Adrenal gland (tissue), 12 donors: ENCODE data around the gene NEDD1. TPM values are rescaled to one million over a fixed set of nuclear protein-coding genes. Genes with fewer than 3 reads are reported as not detected.

ENCODE experiments used
- DNase-seq, 7 donors: peaks; one replicate each; pipeline ENCODE4 v3.0.0-alpha.2; 2019 to 2020
- H3K27ac ChIP-seq, 5 donors: fragments of 200-600 bp; sonication (generic) in 4 of 5; 1 replicate in 3 of 5; 2 replicates in 2 of 5; pipeline versions ENCODE4 v1.5.1 to v1.8.0; 2016 to 2020; ENCODE audit warnings: mild to moderate bottlenecking in 1 of 5
- H3K27me3 ChIP-seq: fragments of 200-600 bp; 2 replicates; pipeline ENCODE4 v1.8.0; 2021
- H3K36me3 ChIP-seq, 2 donors: fragments of 200-600 bp; replicated peaks in 1 of 2; 1 replicate in 1 of 2; 2 replicates in 1 of 2; pipeline versions ENCODE4 v1.5.1 to v1.8.0; 2018 to 2022
- H3K4me1 ChIP-seq, 2 donors: fragments of 200-600 bp; replicated peaks in 1 of 2; 1 replicate in 1 of 2; 2 replicates in 1 of 2; pipeline versions ENCODE4 v1.5.1 to v1.8.0; 2018 to 2021
- H3K4me3 ChIP-seq, 4 donors: fragments of 200-600 bp; sonication (generic) in 3 of 4; one replicate each; pipeline ENCODE4 v1.5.1; 2016 to 2018
- H3K9me3 ChIP-seq, 3 donors: fragments of 200-600 bp; sonication (generic) in 1 of 3; replicated peaks in 1 of 3; 1 replicate in 2 of 3; 2 replicates in 1 of 3; pipeline versions ENCODE4 v1.5.1 to v1.8.0; 2016 to 2021
- CTCF ChIP-seq, 6 experiments: fragments of 450-650 bp in 4 of 6; fragments of 200-600 bp in 2 of 6; sonication (generic) in 1 of 6; IDR thresholded peaks; 1 replicate in 5 of 6; 2 replicates in 1 of 6; pipeline versions ENCODE4 v1.5.1 to v1.8.0; 2016 to 2021; ENCODE audit warnings: antibody characterized with exemption in 6 of 6, mild to moderate bottlenecking in 2 of 6, moderate library complexity in 1 of 6
- POLR2A ChIP-seq, 2 donors: fragments of 450-650 bp; IDR thresholded peaks; one replicate each; pipeline ENCODE4 v1.6.1; 2017; ENCODE audit warnings: antibody characterized with exemption in 2 of 2, mild to moderate bottlenecking in 2 of 2, moderate library complexity in 1 of 2
- WGBS, 4 donors: extraction: QIAGEN DNeasy Blood & Tissue Kit in 2 of 4; methylation state at CpG; one replicate each; pipeline versions ENCODE4 v1.1.5 to v1.1.7; 2013 to 2017; 5-methylcytosine and 5-hydroxymethylcytosine counted together
- intact Hi-C, 2 donors: fragments of 100-400 bp; cut with DNase I; formaldehyde crosslinking; loops; one replicate each; pipeline versions ENCODE4 v1.14.1 to v1.15.0; 2022 to 2023
- polyA plus RNA-seq, 3 donors: library from polyadenylated mRNA; stranded (reverse); fragments of 200-250 nt in 2 of 3; fragments of 350-450 nt in 1 of 3; fragmentation: Illumina TruSeq in 1 of 3; extraction: RNeasy Lipid Tissue Mini Kit (QIAGEN cat#74804) in 1 of 3; gene quantifications; one replicate each; pipeline ENCODE4 v1.2.3, GENCODE V29; 2013 to 2014
- total RNA-seq, 9 donors: library from RNA; depleted of rRNA in 4 of 9; stranded (reverse); fragments of >200 nt in 4 of 9; fragments of 120-200 nt in 1 of 9; fragmentation: NEBNext Ultra II Directional in 1 of 9; extraction: Animal tissue kit (Norgen Biotek cat#: 25700) in 1 of 9; gene quantifications; one replicate each; pipeline versions ENCODE4 v1.1.0 to v1.2.4, GENCODE V29; 2013 to 2023
- donor health status: healthy with polysubstance abuse.
- donor health status: Bipolar disorder and iron deficiency.
- donor health status: DM: yes; HTN: yes; CAD: no.
- donor health status: DM: no; HTN: no; CAD: no.
- donor health status: DM: no; HTN: no; CAD: no.
- donor health status: DM: yes; HTN: yes; CAD: no.

NEDD1 gene
- total and polyA plus RNA-seq, 12 donors: 3.5 to 17.6 (median 11.5) TPM

GRCh38 chr12:96919510-96920210 is 12.6 kb downstream of the NEDD1 start:
- H3K9me3 ChIP-seq: no peaks in the 10 kb centered on the region
- H3K27me3 ChIP-seq: no peaks in the 10 kb centered on the region
- TF ChIP-seq CTCF (IDR thresholded peaks at IDR 0.05) (no peak), POLR2A (IDR thresholded peaks at IDR 0.05) (no peak)
- intact Hi-C loops: no loop called here
- DNase-seq: no peak
- WGBS, 4 donors: 88 to 93% (median 90%) methylated on average over 2 of the region's 2 CpGs
- H3K4me3 ChIP-seq: no peak overlapping the region
- no peak overlapping the region for H3K27ac ChIP-seq
- H3K4me1 ChIP-seq: no peaks in the 10 kb centered on the region
- no peaks in the 10 kb centered on the region for H3K36me3 ChIP-seq

GRCh38 chr12:96948782-96949181 is 41.7 kb downstream of the NEDD1 start:
- no peak overlapping the region for H3K27ac ChIP-seq
- TF ChIP-seq POLR2A (IDR thresholded peaks at IDR 0.05): no peak
- no peak for TF ChIP-seq CTCF (IDR thresholded peaks at IDR 0.05)
- H3K36me3 ChIP-seq: peaks cover 0 to 5% of the 10 kb centered on the region in 2 donors
- H3K27me3 ChIP-seq: no peaks in the 10 kb centered on the region
- no peaks in the 10 kb centered on the region for H3K4me1 ChIP-seq
- no peak for DNase-seq
- H3K9me3 ChIP-seq: no peaks in the 10 kb centered on the region
- 95 to 100% (median 97%) methylated on average over 2 of the region's 2 CpGs for WGBS, 4 donors
- intact Hi-C loops: no loop called here
- no peak overlapping the region for H3K4me3 ChIP-seq

GRCh38 chr12:96979532-96979931 is 72.5 kb downstream of the NEDD1 start:
- WGBS, 4 donors: 79 to 90% (median 83%) methylated on average over 3 of the region's 3 CpGs

DNA sequence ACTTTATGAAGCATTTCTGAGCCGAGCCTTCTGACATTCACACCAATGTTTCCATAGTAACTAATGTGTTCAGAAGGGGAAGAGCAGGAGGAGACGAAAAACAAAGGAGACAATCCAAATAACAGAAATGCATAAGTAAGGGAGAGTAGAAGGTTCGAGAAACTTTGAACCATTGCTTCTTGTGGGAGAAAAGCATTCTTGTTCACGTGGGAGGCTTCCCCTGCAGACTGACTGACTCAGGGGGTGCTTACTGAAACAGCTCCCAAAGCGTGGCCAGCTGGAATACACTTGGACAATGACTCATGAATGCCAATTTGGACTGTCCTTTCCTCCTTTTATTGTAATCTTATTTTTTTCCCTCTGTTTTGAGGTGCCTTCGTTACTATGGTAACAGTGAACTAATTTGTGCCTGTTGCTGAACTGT is 73.9 kb downstream of the NEDD1 start:
- Histone ChIP-seq H3K27ac (no peak overlapping the region), H3K36me3 (no peaks in the 10 kb centered on the region), H3K4me1 (peaks cover 0 to 8% of the 10 kb centered on the region in 2 donors), H3K27me3 (peaks cover 5% of the 10 kb centered on the region), H3K4me3 (no peak overlapping the region), H3K9me3 (no peaks in the 10 kb centered on the region)
- peak in 1 of 7 donors; percentile 10 for DNase-seq
- intact Hi-C loops: loop anchor here in 1 of 2 donors (10.0 kb wide), 1 partner anchor 334 kb away; no protein-coding TSS in a partner anchor
- 32 to 54% (median 39%) methylated on average over 6 of the region's 6 CpGs for WGBS, 4 donors
- TF ChIP-seq CTCF (IDR thresholded peaks at IDR 0.05) (no peak), POLR2A (IDR thresholded peaks at IDR 0.05) (no peak)

More at GRCh38 chr12:96979532-96979931, 72.5 kb downstream of the NEDD1 start:
- no peak for DNase-seq
- H3K4me3 ChIP-seq: no peak overlapping the region
- TF ChIP-seq CTCF (IDR thresholded peaks at IDR 0.05) (no peak), POLR2A (IDR thresholded peaks at IDR 0.05) (no peak)
- intact Hi-C loops: no loop called here
- H3K27ac ChIP-seq: no peak overlapping the region
- H3K36me3 ChIP-seq: no peaks in the 10 kb centered on the region
- H3K9me3 ChIP-seq: no peaks in the 10 kb centered on the region
- H3K27me3 ChIP-seq: no peaks in the 10 kb centered on the region
- H3K4me1 ChIP-seq: no peaks in the 10 kb centered on the region
